ENCODE data around the gene DDR1. TPM values are rescaled to one million over a fixed set of nuclear protein-coding genes. Genes with fewer than 3 reads are reported as not detected.
"Not testable (repeated sequence)": the region's sequence is repeated elsewhere in the genome, so short reads cannot be mapped to it uniquely, and the experiment has no call there.

DDR1 gene
- total RNA-seq, 4 donors from 2014 or later = 36.7 to 60.1 (median 39.8) TPM

DNA sequence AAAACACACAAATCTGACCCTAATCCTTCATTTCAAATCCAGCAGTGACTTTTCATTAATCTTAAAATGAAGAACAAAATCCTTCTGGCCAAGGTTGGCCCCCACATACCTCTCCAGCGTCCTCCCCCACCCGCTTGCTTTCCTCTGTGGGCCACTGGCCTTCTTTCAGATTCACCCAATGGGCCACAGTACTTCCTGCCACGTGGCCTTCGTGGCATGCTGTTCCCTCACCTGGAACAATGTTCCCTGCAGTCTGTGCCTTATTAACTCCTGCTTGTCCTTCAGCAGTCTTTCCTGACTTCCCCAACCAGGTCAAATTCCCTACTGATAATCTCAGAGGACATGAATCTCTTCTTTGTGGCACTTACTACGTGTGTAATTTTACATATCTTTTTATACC is 18.4 kb downstream of the DDR1 start:
- H3K4me1 ChIP-seq = peaks cover 0 to 5% (median 0%) of the 10 kb centered on the region in 4 donors
- 34 to 42% methylated on average over 5 of the region's 5 CpGs for WGBS, 2 donors
- TF ChIP-seq EP300 (IDR thresholded peaks at IDR 0.05) (no peak), POLR2A (IDR thresholded peaks at IDR 0.05) (no peak)
- TF ChIP-seq, protein P1, sequence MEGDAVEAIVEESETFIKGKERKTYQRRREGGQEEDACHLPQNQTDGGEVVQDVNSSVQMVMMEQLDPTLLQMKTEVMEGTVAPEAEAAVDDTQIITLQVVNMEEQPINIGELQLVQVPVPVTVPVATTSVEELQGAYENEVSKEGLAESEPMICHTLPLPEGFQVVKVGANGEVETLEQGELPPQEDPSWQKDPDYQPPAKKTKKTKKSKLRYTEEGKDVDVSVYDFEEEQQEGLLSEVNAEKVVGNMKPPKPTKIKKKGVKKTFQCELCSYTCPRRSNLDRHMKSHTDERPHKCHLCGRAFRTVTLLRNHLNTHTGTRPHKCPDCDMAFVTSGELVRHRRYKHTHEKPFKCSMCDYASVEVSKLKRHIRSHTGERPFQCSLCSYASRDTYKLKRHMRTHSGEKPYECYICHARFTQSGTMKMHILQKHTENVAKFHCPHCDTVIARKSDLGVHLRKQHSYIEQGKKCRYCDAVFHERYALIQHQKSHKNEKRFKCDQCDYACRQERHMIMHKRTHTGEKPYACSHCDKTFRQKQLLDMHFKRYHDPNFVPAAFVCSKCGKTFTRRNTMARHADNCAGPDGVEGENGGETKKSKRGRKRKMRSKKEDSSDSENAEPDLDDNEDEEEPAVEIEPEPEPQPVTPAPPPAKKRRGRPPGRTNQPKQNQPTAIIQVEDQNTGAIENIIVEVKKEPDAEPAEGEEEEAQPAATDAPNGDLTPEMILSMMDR (IDR thresholded peaks at IDR 0.05) = no peak

DNA sequence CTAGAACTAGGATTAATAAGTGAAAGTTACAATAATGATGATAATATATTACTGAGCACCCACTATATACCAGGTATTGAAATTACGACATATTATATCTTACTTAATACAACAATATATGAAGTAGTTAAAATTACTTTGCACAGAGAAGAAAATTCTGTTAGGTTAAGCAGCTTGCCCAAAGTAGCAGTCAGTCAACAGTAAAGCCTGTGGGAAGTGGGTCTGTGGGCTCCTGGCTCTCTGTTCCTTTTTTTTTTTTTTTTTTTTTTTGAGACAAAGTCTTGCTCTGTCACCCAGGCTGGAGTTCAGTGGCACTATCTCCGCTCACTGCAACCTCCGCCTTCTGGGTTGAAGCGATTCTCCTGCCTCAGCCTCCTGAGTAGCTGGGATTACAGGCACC is 18.9 kb downstream of the DDR1 start:
- WGBS, 2 donors = 91 to 93% methylated on average over 4 of the region's 4 CpGs
- Histone ChIP-seq H3K9me3 (no peaks in the 10 kb centered on the region), H3K27me3 (no peaks in the 10 kb centered on the region), H3K36me3 (peaks cover 0 to 20% (median 3%) of the 10 kb centered on the region in 3 donors), H3K27ac (no peak overlapping the region), H3K4me1 (peaks cover 0 to 6% (median 0%) of the 10 kb centered on the region in 4 donors), H3K4me3 (no peak overlapping the region)
- TF ChIP-seq, protein P1 (IDR thresholded peaks at IDR 0.05) = no peak
- TF ChIP-seq POLR2A (IDR thresholded peaks at IDR 0.05) = no peak
- no peak for TF ChIP-seq EP300 (IDR thresholded peaks at IDR 0.05)
- DNase-seq (ENCODE audit: low spot score in 2 of 2) = no peak

More for the DNA sequence above, 18.4 kb downstream of the DDR1 start:
- DNase-seq (ENCODE audit: low spot score in 2 of 2) = no peak
- Histone ChIP-seq H3K4me3 (no peak overlapping the region), H3K27me3 (no peaks in the 10 kb centered on the region), H3K27ac (no peak overlapping the region), H3K9me3 (no peaks in the 10 kb centered on the region), H3K36me3 (peaks cover 0 to 25% (median 3%) of the 10 kb centered on the region in 3 donors)

DNA sequence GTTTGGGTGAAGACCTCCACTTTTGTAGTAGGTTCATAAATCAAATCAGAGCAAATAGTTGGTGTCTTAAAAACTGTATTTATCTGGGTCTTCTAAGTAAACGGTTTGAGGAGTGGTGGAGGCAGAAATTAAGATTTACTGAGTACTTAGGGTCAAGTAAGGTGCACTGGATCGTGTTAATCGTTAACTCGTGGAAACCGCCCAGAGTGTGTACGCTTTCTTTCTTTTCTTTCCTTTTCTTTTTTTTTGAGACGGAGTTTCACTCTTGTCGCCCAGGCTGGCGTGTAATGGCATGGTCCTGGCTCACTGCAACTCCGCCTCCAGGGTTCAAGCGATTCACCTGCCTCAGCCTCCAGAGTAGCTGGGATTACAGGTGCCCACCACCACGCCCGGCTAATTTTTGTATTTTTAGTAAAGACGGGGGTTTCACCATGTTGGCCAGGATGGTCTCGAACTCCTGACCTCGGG is 23.0 kb downstream of the DDR1 start:
- 49 to 56% methylated on average over 16 of the region's 16 CpGs for WGBS, 2 donors
- H3K9me3 ChIP-seq; H3K27me3 ChIP-seq; DNase-seq (ENCODE audit: low spot score in 2 of 2): not testable (repeated sequence)
- peak overlapping the region in 2 of 4 donors; percentile 57 to 66 for H3K27ac ChIP-seq
- peaks cover 0 to 29% (median 0%) of the 10 kb centered on the region in 3 donors for H3K36me3 ChIP-seq
- peak overlapping the region; percentile 58 to 87 (median 67) for H3K4me3 ChIP-seq
- H3K4me1 ChIP-seq = peaks cover 0 to 22% (median 8%) of the 10 kb centered on the region in 4 donors

DNA sequence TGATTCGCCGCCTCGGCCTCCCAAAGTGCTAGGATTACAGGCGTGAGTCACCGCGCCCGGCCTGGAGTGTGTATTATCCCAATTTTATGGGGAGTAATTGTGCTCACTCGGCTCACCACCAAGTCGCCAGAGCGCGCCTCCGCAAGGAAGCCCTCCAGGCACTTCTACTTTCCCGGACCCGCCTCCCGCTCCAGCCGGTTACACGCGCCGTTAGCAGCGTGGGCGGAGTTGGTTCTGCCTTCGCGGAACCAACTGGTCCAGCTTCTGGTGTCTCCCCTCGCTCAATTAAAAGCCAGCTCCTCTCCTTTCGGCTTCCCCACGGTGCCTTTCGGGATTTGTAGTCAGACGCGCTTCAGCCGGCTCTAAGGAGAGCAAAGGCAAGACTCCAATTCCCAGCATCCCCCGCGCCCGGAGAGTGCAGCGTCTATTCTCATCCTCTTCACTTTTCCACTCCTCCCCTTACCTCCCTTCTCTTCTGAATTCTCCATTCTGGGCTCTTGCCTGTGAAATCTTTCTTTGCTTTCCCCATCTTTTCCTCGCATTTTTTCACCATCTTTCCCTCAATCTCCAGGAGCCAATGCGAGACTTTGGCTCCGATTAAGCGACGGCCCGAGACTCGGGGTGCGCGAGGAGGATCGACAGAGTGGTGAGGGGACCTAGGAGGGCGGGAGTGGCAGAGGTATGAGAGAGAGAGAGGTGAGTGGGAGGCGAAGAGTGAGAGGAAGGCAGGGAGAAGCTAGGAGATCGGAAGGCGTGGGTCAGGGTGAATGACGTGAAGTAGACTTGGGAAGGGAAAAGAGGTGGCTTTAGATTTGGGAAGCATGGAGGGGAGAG is 23.7 kb downstream of the DDR1 start, which contains the start of gene GTF2H4:
GTF2H4 (plus strand) TSS at position 450 of the 834 bp plus-strand sequence.
- Histone ChIP-seq H3K27ac (peak within 1 kb of the TSS; percentile 36 to 73 (median 52)), H3K4me3 (peak within 1 kb of the TSS; percentile 58 to 87 (median 67)), H3K36me3 (peaks cover 0 to 35% (median 0%) of the 10 kb centered on the region in 3 donors), H3K4me1 (peaks cover 0 to 25% (median 8%) of the 10 kb centered on the region in 4 donors), H3K9me3 (no peaks in the 10 kb centered on the region), H3K27me3 (no peaks in the 10 kb centered on the region)
- 0 to 1% methylated on average over 49 of the region's 49 CpGs for WGBS, 2 donors
- peak; percentile 94 to 97 for DNase-seq (ENCODE audit: low spot score in 2 of 2)
- TF ChIP-seq EP300 (IDR thresholded peaks at IDR 0.05) (peak; percentile 70 to 86), POLR2A (IDR thresholded peaks at IDR 0.05) (peak in 1 of 2 donors; percentile 34)
- TF ChIP-seq, protein P1 (IDR thresholded peaks at IDR 0.05) = peak in 2 of 5 experiments; percentile 8 to 30

DNA sequence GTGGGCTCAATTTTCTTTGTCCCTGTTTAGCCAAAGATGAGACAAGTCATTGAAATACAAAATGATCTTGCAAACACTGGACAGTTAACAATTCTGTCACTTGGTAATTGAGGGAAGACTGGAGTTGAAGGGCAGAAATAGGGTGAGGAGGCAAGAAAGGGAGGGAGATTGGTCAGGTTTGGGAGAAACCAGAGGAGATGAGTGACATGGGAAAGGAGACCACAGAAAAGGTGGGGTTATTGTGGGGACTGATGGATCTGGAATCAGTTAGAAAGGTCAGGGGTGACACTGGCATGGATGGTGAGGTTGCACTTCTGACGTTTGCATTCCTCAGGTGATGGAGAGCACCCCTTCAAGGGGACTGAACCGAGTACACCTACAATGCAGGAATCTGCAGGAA is 24.4 kb downstream of the DDR1 start:
- no peaks in the 10 kb centered on the region for H3K27me3 ChIP-seq
- no peak for DNase-seq (ENCODE audit: low spot score in 2 of 2)
- H3K4me1 ChIP-seq = peaks cover 0 to 32% (median 8%) of the 10 kb centered on the region in 4 donors
- no peaks in the 10 kb centered on the region for H3K9me3 ChIP-seq
- H3K36me3 ChIP-seq = peaks cover 0 to 37% (median 0%) of the 10 kb centered on the region in 3 donors
- peak overlapping the region in 3 of 4 donors; percentile 38 to 73 (median 66) for H3K27ac ChIP-seq
- H3K4me3 ChIP-seq = peak overlapping the region; percentile 58 to 87 (median 67)
- TF ChIP-seq EP300 (IDR thresholded peaks at IDR 0.05) = no peak
- TF ChIP-seq, protein P1 (IDR thresholded peaks at IDR 0.05) = no peak
- TF ChIP-seq POLR2A (IDR thresholded peaks at IDR 0.05) = no peak
- WGBS, 2 donors = 21 to 33% methylated on average over 2 of the region's 2 CpGs

DNA sequence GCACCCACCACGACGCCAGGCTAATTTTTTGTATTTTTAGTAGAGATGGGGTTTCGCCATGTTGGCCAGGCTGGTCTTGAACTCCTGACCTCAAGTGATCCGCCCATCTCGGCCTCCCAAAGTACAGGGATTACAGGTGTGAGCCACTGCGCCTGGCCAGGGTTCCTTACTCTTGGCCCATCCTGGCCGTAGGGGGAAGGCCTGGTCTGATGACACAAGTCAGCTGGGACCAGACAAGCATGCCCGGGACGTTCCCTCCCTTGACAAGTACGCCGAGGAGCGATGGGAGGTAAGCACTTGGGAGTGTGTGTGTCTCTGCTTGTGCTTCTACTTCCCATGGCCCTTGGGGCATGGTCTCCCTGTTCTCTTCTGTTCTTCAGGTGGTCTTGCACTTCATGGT is 26.2 kb downstream of the DDR1 start:
- Histone ChIP-seq H3K36me3 (peaks cover 0 to 37% (median 0%) of the 10 kb centered on the region in 3 donors), H3K4me1 (peaks cover 0 to 45% (median 17%) of the 10 kb centered on the region in 4 donors)
- H3K4me3 ChIP-seq; H3K27ac ChIP-seq; H3K27me3 ChIP-seq; H3K9me3 ChIP-seq; DNase-seq (ENCODE audit: low spot score in 2 of 2): not testable (repeated sequence)
- WGBS, 2 donors = 85 to 94% methylated on average over 12 of the region's 12 CpGs

Data from tibial nerve (tissue), 4 donors.